ENCODE data around the gene ZNF513.
A peak's percentile ranks its signal among the peaks of the same experiment; 100 is the strongest.
"Not testable (repeated sequence)": the region's sequence is repeated elsewhere in the genome, so short reads cannot be mapped to it uniquely, and the experiment has no call there.

The ZNF513 gene

DNA sequence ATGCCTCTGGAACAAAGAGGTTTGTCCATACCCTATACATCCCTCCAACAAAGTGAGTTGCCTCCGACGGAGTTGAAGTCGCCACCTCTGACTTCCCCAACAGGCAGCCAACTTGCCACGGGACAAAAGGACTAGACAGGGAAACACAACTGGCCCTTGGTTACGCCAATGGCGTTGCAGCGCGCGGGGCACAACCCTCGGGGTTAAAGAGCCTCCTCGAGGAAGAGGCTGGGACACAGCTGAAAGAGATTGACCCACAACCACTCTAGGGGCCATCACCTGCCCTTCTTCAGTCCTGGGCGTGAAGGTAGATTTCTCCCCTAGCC lies 24.5 kb downstream of the ZNF513 start:
- peak; percentile 57 for DNase-seq (ENCODE audit: low spot score)

- no peak for DNase-seq (ENCODE audit: low spot score)
Measured at GRCh38 chr2:27354597-27354927, 26.0 kb downstream of the ZNF513 start.

GRCh38 chr2:27353762-27354596 lies 26.6 kb downstream of the ZNF513 start:
- no peak for DNase-seq (ENCODE audit: low spot score)

DNA sequence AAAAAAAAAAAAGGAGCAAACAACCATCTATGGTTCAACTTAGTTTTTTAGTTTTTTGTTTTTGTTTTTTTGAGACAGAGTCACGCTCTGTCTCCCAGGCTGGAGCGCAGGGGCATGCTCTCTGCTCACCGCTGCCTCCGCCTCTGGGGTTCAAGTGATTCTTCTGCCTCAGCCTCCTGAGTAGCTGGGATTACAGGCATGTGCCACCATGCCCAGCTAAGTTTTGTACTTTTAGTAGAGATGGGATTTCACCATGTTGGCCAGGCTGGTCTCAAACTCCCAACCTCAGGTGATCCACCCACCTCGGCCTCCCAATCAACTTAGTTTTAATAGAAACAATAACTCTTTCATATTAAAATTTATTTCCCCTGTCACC lies 27.2 kb downstream of the ZNF513 start:
- DNase-seq (ENCODE audit: low spot score) = not testable (repeated sequence)

GRCh38 chr2:27351802-27352598 lies 28.5 kb downstream of the ZNF513 start:
- DNase-seq (ENCODE audit: low spot score) = peak; percentile 45

- DNase-seq (ENCODE audit: low spot score) = no peak
Measured at GRCh38 chr2:27350106-27350693, 30.3 kb downstream of the ZNF513 start.

DNA sequence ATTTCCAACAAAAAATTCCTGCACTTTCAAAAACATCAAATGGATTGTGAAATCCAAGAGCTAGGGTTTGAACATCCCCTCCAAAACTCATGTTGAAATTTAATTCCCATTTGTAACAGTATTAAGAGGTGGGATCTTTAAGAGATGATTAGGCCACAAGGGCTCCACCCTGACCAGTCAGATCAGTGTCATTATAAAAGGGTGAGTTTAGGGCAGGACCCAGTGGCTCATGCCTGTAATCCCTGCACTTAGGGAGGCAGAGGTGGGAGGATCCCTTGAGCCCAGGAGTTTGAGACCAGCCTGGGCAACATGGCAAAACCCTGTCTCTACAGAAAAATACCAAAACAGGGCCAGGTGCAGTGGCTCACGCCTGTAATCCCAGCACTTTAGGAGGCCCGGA lies 32.9 kb downstream of the ZNF513 start:
- DNase-seq (ENCODE audit: low spot score) = no peak

DNA sequence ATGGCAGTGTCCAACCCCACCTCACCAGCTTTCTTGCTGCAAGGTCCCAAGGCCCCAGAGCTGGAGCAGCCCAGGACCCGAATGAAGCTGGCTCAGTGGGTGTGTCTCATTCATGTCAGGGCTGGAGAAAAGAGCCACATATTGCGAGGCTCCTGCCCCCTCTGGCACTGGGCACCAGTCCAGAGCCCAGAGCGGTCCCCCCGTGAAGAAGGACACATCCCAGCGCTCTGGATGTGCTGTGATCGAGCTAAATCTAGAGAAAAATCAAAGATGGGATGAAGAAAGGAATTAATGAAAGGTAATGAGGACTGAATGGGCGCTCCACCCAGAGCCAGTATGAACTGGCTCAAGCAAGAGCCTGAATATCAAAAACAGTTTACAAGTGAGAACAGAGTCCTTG lies 44.4 kb downstream of the ZNF513 start:
- no peak for DNase-seq (ENCODE audit: low spot score)

- no peak for DNase-seq (ENCODE audit: low spot score)
Measured at GRCh38 chr2:27335311-27335710, 45.2 kb downstream of the ZNF513 start.
